ENCODE data around the gene NUDCD3. TPM values are rescaled to one million over a fixed set of nuclear protein-coding genes. Genes with fewer than 3 reads are reported as not detected.
A peak's percentile ranks its signal among the peaks of the same experiment; 100 is the strongest.

Gene NUDCD3
- total and polyA plus RNA-seq, 2 of the 8 experiments (the other 6 are each of a cell fraction or from before 2014, with no cell fraction given): 35.2 to 93.7 TPM

DNA sequence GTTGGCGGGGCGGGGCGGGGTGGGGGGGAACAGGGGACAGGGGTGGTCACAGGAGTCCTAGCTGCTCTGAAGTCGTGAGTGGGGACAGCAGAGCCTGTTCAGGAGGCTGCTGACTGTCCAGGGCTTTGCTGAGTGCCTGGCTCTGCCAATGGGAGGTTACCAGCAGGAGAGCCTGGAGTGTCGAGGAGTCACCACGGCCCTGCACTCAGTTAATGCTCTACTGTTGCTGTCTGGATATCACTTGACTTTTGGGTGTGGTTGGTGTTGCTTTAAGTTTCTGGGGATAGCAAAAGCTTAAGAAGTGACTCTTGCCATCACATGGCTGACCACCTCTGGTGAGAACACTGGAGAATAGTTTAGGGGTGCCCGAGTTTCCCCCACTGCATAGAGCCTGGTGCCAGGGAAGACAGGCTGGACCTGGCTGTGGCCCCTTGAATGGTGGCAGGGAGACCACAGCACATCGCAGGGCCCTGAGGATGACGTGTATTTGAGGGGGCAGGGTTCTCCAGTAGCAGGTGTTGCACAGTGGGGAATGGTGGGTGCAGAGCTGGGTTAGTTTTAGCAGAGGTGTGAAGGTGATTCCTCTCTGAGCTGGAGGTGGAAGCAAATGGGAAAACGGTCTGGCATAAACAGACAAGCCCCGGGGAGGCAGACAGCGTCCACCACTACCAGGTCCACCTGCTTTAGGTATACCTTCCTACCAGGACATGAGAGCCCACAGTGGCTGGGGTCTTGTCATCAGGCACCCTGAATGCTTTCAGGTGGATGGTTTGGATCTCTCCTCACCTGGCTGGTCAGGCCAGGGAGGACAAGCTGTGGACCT, 110.9 kb downstream of the NUDCD3 start (continued):
- TF ChIP-seq, protein P1, sequence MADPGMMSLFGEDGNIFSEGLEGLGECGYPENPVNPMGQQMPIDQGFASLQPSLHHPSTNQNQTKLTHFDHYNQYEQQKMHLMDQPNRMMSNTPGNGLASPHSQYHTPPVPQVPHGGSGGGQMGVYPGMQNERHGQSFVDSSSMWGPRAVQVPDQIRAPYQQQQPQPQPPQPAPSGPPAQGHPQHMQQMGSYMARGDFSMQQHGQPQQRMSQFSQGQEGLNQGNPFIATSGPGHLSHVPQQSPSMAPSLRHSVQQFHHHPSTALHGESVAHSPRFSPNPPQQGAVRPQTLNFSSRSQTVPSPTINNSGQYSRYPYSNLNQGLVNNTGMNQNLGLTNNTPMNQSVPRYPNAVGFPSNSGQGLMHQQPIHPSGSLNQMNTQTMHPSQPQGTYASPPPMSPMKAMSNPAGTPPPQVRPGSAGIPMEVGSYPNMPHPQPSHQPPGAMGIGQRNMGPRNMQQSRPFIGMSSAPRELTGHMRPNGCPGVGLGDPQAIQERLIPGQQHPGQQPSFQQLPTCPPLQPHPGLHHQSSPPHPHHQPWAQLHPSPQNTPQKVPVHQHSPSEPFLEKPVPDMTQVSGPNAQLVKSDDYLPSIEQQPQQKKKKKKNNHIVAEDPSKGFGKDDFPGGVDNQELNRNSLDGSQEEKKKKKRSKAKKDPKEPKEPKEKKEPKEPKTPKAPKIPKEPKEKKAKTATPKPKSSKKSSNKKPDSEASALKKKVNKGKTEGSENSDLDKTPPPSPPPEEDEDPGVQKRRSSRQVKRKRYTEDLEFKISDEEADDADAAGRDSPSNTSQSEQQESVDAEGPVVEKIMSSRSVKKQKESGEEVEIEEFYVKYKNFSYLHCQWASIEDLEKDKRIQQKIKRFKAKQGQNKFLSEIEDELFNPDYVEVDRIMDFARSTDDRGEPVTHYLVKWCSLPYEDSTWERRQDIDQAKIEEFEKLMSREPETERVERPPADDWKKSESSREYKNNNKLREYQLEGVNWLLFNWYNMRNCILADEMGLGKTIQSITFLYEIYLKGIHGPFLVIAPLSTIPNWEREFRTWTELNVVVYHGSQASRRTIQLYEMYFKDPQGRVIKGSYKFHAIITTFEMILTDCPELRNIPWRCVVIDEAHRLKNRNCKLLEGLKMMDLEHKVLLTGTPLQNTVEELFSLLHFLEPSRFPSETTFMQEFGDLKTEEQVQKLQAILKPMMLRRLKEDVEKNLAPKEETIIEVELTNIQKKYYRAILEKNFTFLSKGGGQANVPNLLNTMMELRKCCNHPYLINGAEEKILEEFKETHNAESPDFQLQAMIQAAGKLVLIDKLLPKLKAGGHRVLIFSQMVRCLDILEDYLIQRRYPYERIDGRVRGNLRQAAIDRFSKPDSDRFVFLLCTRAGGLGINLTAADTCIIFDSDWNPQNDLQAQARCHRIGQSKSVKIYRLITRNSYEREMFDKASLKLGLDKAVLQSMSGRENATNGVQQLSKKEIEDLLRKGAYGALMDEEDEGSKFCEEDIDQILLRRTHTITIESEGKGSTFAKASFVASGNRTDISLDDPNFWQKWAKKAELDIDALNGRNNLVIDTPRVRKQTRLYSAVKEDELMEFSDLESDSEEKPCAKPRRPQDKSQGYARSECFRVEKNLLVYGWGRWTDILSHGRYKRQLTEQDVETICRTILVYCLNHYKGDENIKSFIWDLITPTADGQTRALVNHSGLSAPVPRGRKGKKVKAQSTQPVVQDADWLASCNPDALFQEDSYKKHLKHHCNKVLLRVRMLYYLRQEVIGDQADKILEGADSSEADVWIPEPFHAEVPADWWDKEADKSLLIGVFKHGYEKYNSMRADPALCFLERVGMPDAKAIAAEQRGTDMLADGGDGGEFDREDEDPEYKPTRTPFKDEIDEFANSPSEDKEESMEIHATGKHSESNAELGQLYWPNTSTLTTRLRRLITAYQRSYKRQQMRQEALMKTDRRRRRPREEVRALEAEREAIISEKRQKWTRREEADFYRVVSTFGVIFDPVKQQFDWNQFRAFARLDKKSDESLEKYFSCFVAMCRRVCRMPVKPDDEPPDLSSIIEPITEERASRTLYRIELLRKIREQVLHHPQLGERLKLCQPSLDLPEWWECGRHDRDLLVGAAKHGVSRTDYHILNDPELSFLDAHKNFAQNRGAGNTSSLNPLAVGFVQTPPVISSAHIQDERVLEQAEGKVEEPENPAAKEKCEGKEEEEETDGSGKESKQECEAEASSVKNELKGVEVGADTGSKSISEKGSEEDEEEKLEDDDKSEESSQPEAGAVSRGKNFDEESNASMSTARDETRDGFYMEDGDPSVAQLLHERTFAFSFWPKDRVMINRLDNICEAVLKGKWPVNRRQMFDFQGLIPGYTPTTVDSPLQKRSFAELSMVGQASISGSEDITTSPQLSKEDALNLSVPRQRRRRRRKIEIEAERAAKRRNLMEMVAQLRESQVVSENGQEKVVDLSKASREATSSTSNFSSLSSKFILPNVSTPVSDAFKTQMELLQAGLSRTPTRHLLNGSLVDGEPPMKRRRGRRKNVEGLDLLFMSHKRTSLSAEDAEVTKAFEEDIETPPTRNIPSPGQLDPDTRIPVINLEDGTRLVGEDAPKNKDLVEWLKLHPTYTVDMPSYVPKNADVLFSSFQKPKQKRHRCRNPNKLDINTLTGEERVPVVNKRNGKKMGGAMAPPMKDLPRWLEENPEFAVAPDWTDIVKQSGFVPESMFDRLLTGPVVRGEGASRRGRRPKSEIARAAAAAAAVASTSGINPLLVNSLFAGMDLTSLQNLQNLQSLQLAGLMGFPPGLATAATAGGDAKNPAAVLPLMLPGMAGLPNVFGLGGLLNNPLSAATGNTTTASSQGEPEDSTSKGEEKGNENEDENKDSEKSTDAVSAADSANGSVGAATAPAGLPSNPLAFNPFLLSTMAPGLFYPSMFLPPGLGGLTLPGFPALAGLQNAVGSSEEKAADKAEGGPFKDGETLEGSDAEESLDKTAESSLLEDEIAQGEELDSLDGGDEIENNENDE (IDR thresholded peaks at IDR 0.05; ENCODE audit: insufficient replicate concordance, low read length): no peak
- TF ChIP-seq RNF2 (IDR thresholded peaks at IDR 0.05; ENCODE audit: borderline replicate concordance, low read depth, low read length, missing control alignments, poor library complexity, severe bottlenecking) (no peak), CBX8 (IDR thresholded peaks at IDR 0.05; ENCODE audit: borderline replicate concordance, low read depth, low read length) (no peak), POLR2A (IDR thresholded peaks at IDR 0.05; ENCODE audit: control extremely low read depth in 1 of 2, low read depth in 2 of 2, low read length in 2 of 2) (peak in 1 of 2 experiments; percentile 16; a peak in 1 of 3 replicates), SP2 (IDR thresholded peaks at IDR 0.05; ENCODE audit: low read length) (no peak)

Data from H1 (cell line).